ENCODE data around the gene MYH13. TPM values are rescaled to one million over a fixed set of nuclear protein-coding genes. Genes with fewer than 3 reads are reported as not detected.

Gene MYH13
- polyA plus RNA-seq (2013, experiment 1 of 2; ENCODE audit: insufficient read length) = 0.13 TPM
- 0.12 TPM for polyA plus RNA-seq (2013, experiment 2 of 2; ENCODE audit: insufficient read length)

GRCh38 chr17:10372906-10373305 lies at the start of gene MYH13:
Gene MYH13, minus strand, starts transcription at chr17:10373006. Its CDS starts 8,476 bp downstream, at chr17:10364530.
- DNase-seq = no peak

- DNase-seq = no peak
Observed at GRCh38 chr17:10421900-10422542, 49.2 kb upstream of the MYH13 start, which contains the start of gene MYH8. Gene MYH8, minus strand, starts transcription at chr17:10421950. Its CDS starts 1,723 bp downstream, at chr17:10420227.

- no peak for DNase-seq
Observed at GRCh38 chr17:10421211-10421610, 48.4 kb upstream of the MYH13 start.

GRCh38 chr17:10420811-10421210 lies 48.0 kb upstream of the MYH13 start:
- DNase-seq = peak; percentile 15

- DNase-seq = no peak
Observed at GRCh38 chr17:10417431-10417830, 44.6 kb upstream of the MYH13 start.

- DNase-seq = no peak
Observed at GRCh38 chr17:10415161-10415560, 42.4 kb upstream of the MYH13 start.

- no peak for DNase-seq
Observed at GRCh38 chr17:10403589-10403988, 30.8 kb upstream of the MYH13 start.

GRCh38 chr17:10398352-10398751 lies 25.5 kb upstream of the MYH13 start:
- no peak for DNase-seq

- no peak for DNase-seq
Observed at GRCh38 chr17:10396524-10397163, 23.8 kb upstream of the MYH13 start.

- no peak for DNase-seq
Observed at GRCh38 chr17:10394201-10394887, 21.5 kb upstream of the MYH13 start.

GRCh38 chr17:10392880-10393279 lies 20.1 kb upstream of the MYH13 start:
- DNase-seq = no peak

- no peak for DNase-seq
Observed at GRCh38 chr17:10385871-10386270, 13.1 kb upstream of the MYH13 start.

GRCh38 chr17:10384175-10384574 lies 11.4 kb upstream of the MYH13 start:
- DNase-seq = peak; percentile 38

- peak; percentile 45 for DNase-seq
Observed at GRCh38 chr17:10380631-10381408, 8.0 kb upstream of the MYH13 start.

- DNase-seq = no peak
Observed at GRCh38 chr17:10370016-10370608, 2.7 kb downstream of the MYH13 start.

GRCh38 chr17:10369239-10369638 lies 3.6 kb downstream of the MYH13 start:
- no peak for DNase-seq

- DNase-seq = no peak
Observed at GRCh38 chr17:10368561-10368960, 4.2 kb downstream of the MYH13 start.

GRCh38 chr17:10360578-10360977 lies 12.2 kb downstream of the MYH13 start:
- DNase-seq = peak; percentile 48

GRCh38 chr17:10357768-10358167 lies 15.0 kb downstream of the MYH13 start:
- no peak for DNase-seq

GRCh38 chr17:10354651-10355050 lies 18.2 kb downstream of the MYH13 start:
- DNase-seq = no peak

GRCh38 chr17:10352893-10353292 lies 19.9 kb downstream of the MYH13 start:
- no peak for DNase-seq

GRCh38 chr17:10349403-10349802 lies 23.4 kb downstream of the MYH13 start:
- DNase-seq = no peak
